MM.1S (cell line): ENCODE results near the gene UNC119.

Source experiments
- CTCF ChIP-seq: fragments of 300-600 bp; sonication (generic); IDR thresholded peaks from 2 replicates; pipeline ENCODE4 v1.5.1; 2016; ENCODE audit warnings: antibody characterized with exemption, low read length, mixed read lengths
- EZH2 ChIP-seq: fragments of 300-600 bp; sonication (generic); optimal IDR thresholded peaks from 2 replicates; pipeline ENCODE3; 2017; ENCODE audit warnings: low read depth, mild to moderate bottlenecking, antibody characterized with exemption, low read length, mixed read lengths
- EZH2phosphoT487 ChIP-seq: fragments of 300-600 bp; sonication (generic); IDR thresholded peaks from 2 replicates; pipeline ENCODE4 v1.6.1; 2018; ENCODE audit warnings: antibody characterized with exemption, low read length

GRCh38 chr17:28585851-28586250, 33.4 kb upstream of the UNC119 start:
- no peak for TF ChIP-seq CTCF
- no peak for TF ChIP-seq EZH2phosphoT487
- TF ChIP-seq EZH2, result no peak
